CD14-positive monocyte (primary cell): Measurements from ENCODE around the gene UBAC1. TPM values are rescaled to one million over a fixed set of nuclear protein-coding genes. Genes with fewer than 3 reads are reported as not detected.

Experiments used
- DNase-seq, 3 donors: peaks; one replicate each; pipeline ENCODE4 v3.0.0-alpha.2; 2011 to 2022
- H2AFZ ChIP-seq: 2 replicates; pipeline ENCODE4 v1.6.0; 2012; ENCODE audit warnings: mild to moderate bottlenecking, low read depth, low read length, inconsistent platforms; ENCODE audit not compliant: insufficient read depth, poor library complexity, severe bottlenecking
- H3K27ac ChIP-seq, 2 donors: 1 replicate in 1 of 2; 2 replicates in 1 of 2; pipeline ENCODE4 v1.5.1; 2012 to 2013; ENCODE audit warnings: low read length in 2 of 2, control low read depth in 1 of 2, inconsistent platforms in 1 of 2, low read depth in 1 of 2, mild to moderate bottlenecking in 1 of 2
- H3K27me3 ChIP-seq, 2 donors: one replicate each; pipeline versions ENCODE4 v1.6.0 to v1.6.1; 2011 to 2013; ENCODE audit warnings: low read length in 2 of 2; ENCODE audit not compliant: control insufficient read depth in 2 of 2, insufficient read depth in 2 of 2
- H3K36me3 ChIP-seq, 2 donors: replicated peaks in 1 of 2; 1 replicate in 1 of 2; 2 replicates in 1 of 2; pipeline versions ENCODE4 v1.5.1 to v1.6.1; 2012 to 2013; ENCODE audit warnings: low read length in 2 of 2, control low read depth in 1 of 2, inconsistent platforms in 1 of 2, mild to moderate bottlenecking in 1 of 2; ENCODE audit not compliant: insufficient read depth in 2 of 2, control insufficient read depth in 1 of 2
- H3K4me1 ChIP-seq, 2 donors: 1 replicate in 1 of 2; 2 replicates in 1 of 2; pipeline versions ENCODE4 v1.5.1 to v1.6.1; 2012 to 2013; ENCODE audit warnings: low read length in 2 of 2, control low read depth in 1 of 2, inconsistent platforms in 1 of 2, mild to moderate bottlenecking in 1 of 2, moderate library complexity in 1 of 2; ENCODE audit not compliant: insufficient read depth in 2 of 2, control insufficient read depth in 1 of 2
- H3K4me2 ChIP-seq: replicated peaks from 2 replicates; pipeline ENCODE3; 2012; ENCODE audit warnings: low read length, moderate library complexity, mild to moderate bottlenecking; ENCODE audit not compliant: poor library complexity, severe bottlenecking; ENCODE audit errors: extremely low read depth
- H3K4me3 ChIP-seq, 3 experiments: fragments of 200-600 bp in 1 of 3; sonication (generic) in 1 of 3; replicated peaks in 1 of 3; 1 replicate in 2 of 3; 2 replicates in 1 of 3; pipeline ENCODE4 v1.5.1; 2011 to 2013; ENCODE audit warnings: low read length in 3 of 3, mild to moderate bottlenecking in 3 of 3, control low read depth in 2 of 3, low read depth in 2 of 3, inconsistent platforms in 1 of 3, moderate library complexity in 1 of 3
- H3K79me2 ChIP-seq: 2 replicates; pipeline ENCODE4 v1.6.0; 2012; ENCODE audit warnings: mild to moderate bottlenecking, control low read depth, inconsistent platforms, low read length, moderate library complexity; ENCODE audit not compliant: insufficient read depth
- H3K9ac ChIP-seq: 2 replicates; pipeline ENCODE4 v1.6.0; 2017; ENCODE audit warnings: low read length, mild to moderate bottlenecking; ENCODE audit not compliant: insufficient read depth, poor library complexity, severe bottlenecking
- H3K9me3 ChIP-seq, 2 donors: replicated peaks in 1 of 2; 1 replicate in 1 of 2; 2 replicates in 1 of 2; pipeline versions ENCODE4 v1.5.1 to v1.6.1; 2012 to 2013; ENCODE audit warnings: low read length in 2 of 2, control low read depth in 1 of 2; ENCODE audit not compliant: control insufficient read depth in 1 of 2, insufficient read depth in 1 of 2
- H4K20me1 ChIP-seq: 2 replicates; pipeline ENCODE4 v1.6.0; 2012; ENCODE audit warnings: mild to moderate bottlenecking, low read length, control low read depth, moderate library complexity; ENCODE audit not compliant: insufficient read depth
- H3K27ac Mint-ChIP-seq, 7 donors: one replicate each; pipeline ENCODE4 v1.8.0; 2020; ENCODE audit warnings: mild to moderate bottlenecking in 7 of 7, mixed read lengths in 7 of 7, moderate library complexity in 6 of 7, inconsistent platforms in 2 of 7
- H3K27me3 Mint-ChIP-seq, 3 donors: one replicate each; pipeline ENCODE4 v1.8.0; 2021 to 2022; ENCODE audit warnings: low read depth in 3 of 3, mild to moderate bottlenecking in 3 of 3, mixed read lengths in 3 of 3, moderate library complexity in 3 of 3, inconsistent platforms in 1 of 3
- H3K36me3 Mint-ChIP-seq, 2 donors: one replicate each; pipeline ENCODE4 v1.8.0; 2020; ENCODE audit warnings: mixed read lengths in 2 of 2, inconsistent platforms in 1 of 2, mild to moderate bottlenecking in 1 of 2
- H3K4me1 Mint-ChIP-seq: one replicate; pipeline ENCODE4 v1.8.0; 2020; ENCODE audit warnings: mild to moderate bottlenecking, mixed read lengths
- H3K4me3 Mint-ChIP-seq, 2 donors: one replicate each; pipeline ENCODE4 v1.8.0; 2020; ENCODE audit warnings: mild to moderate bottlenecking in 2 of 2, mixed read lengths in 2 of 2, moderate library complexity in 1 of 2
- H3K9me3 Mint-ChIP-seq, 7 donors: one replicate each; pipeline ENCODE4 v1.8.0; 2020 to 2022; ENCODE audit warnings: mixed read lengths in 7 of 7, mild to moderate bottlenecking in 6 of 7, moderate library complexity in 6 of 7, inconsistent platforms in 2 of 7
- CTCF ChIP-seq: fragments of 200-600 bp; IDR thresholded peaks from one replicate; pipeline ENCODE4 v1.8.0; 2022; ENCODE audit warnings: antibody characterized with exemption, mild to moderate bottlenecking
- WGBS: methylation state at CpG from one replicate; pipeline ENCODE4 v1.1.5; 2013; ENCODE audit warnings: missing lambda C conversion rate; ENCODE audit not compliant: insufficient coverage; 5-methylcytosine and 5-hydroxymethylcytosine counted together
- intact Hi-C, 2 donors: fragments of 100-400 bp; cut with micrococcal nuclease; formaldehyde crosslinking; loops; one replicate each; pipeline versions ENCODE4 v1.15.0 to v1.15.1; 2023
- polyA plus RNA-seq, 3 donors: library from polyadenylated mRNA; depleted of rRNA in 1 of 3; unstranded in 2 of 3; stranded (reverse) in 1 of 3; fragments of 300-500 nt in 2 of 3; fragments of >200 nt in 1 of 3; fragmentation: Illumina TruSeq in 2 of 3; gene quantifications; 1 replicate in 2 of 3; 2 replicates in 1 of 3; pipeline ENCODE4 v1.2.3, GENCODE V29; 2012 to 2021

UBAC1 gene
- polyA plus RNA-seq, 3 donors = 35.8 to 63.1 (median 52.5) TPM

DNA sequence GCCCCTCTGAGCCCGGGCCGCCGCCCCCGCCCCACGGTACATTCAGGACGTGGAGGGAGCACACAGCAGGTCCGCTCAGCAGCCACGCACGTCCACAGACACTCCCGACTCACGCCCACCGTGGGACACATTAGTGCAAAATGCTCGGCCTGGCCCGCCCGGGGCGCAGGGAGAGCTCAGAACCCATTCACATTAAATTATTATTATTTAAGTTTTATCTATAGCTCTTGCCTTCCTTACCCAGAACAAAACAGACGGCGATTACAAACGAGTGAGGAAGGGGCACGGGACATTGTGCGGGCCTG is 47.5 kb upstream of the UBAC1 start:
- Histone ChIP-seq H3K36me3 (peaks cover 54 to 73% of the 10 kb centered on the region in 2 donors), H3K79me2 (peaks cover 3% of the 10 kb centered on the region), H3K4me1 (peaks cover 0 to 4% of the 10 kb centered on the region in 2 donors), H4K20me1 (peaks cover 97% of the 10 kb centered on the region), H2AFZ (no peak overlapping the region), H3K27me3 (no peaks in the 10 kb centered on the region), H3K9ac (no peak overlapping the region), H3K4me3 (no peak overlapping the region), H3K27ac (no peak overlapping the region), H3K4me2 (no peak overlapping the region), H3K9me3 (no peaks in the 10 kb centered on the region)
- no peak for TF ChIP-seq CTCF
- H3K9me3 Mint-ChIP-seq = peaks cover 0 to 2% (median 0%) of the 10 kb centered on the region in 7 donors
- peaks cover 6% of the 10 kb centered on the region for H3K4me1 Mint-ChIP-seq
- H3K27me3 Mint-ChIP-seq = peaks cover 0 to 2% (median 0%) of the 10 kb centered on the region in 3 donors
- no peak overlapping the region for H3K4me3 Mint-ChIP-seq
- H3K27ac Mint-ChIP-seq = no peak overlapping the region
- intact Hi-C loops = no loop called here
- no peak for DNase-seq
- WGBS = 92% methylated on average over 13 of the region's 21 CpGs
- peaks cover 35 to 63% of the 10 kb centered on the region in 2 donors for H3K36me3 Mint-ChIP-seq

GRCh38 chr9:136007934-136008692 is 46.9 kb upstream of the UBAC1 start:
- H3K27me3 Mint-ChIP-seq = peaks cover 0 to 2% (median 0%) of the 10 kb centered on the region in 3 donors
- TF ChIP-seq CTCF = no peak
- no peak overlapping the region for H3K4me3 Mint-ChIP-seq
- peak overlapping the region in 3 of 7 donors; percentile 8 to 71 (median 15) for H3K27ac Mint-ChIP-seq
- peaks cover 0 to 2% (median 0%) of the 10 kb centered on the region in 7 donors for H3K9me3 Mint-ChIP-seq
- Histone ChIP-seq H3K4me2 (no peak overlapping the region), H3K27ac (no peak overlapping the region), H3K27me3 (no peaks in the 10 kb centered on the region), H3K4me3 (no peak overlapping the region), H4K20me1 (peaks cover 94% of the 10 kb centered on the region), H3K9me3 (no peaks in the 10 kb centered on the region), H2AFZ (no peak overlapping the region), H3K36me3 (peaks cover 49 to 68% of the 10 kb centered on the region in 2 donors), H3K4me1 (peaks cover 0 to 4% of the 10 kb centered on the region in 2 donors), H3K9ac (no peak overlapping the region), H3K79me2 (peaks cover 3% of the 10 kb centered on the region)
- 93% methylated on average over 14 of the region's 24 CpGs for WGBS
- H3K4me1 Mint-ChIP-seq = peaks cover 6% of the 10 kb centered on the region
- DNase-seq = no peak
- intact Hi-C loops = no loop called here
- H3K36me3 Mint-ChIP-seq = peaks cover 31 to 58% of the 10 kb centered on the region in 2 donors
